ENCODE results near the gene ENPEP.
"Not testable (repeated sequence)": the region's sequence is repeated elsewhere in the genome, so short reads cannot be mapped to it uniquely, and the experiment has no call there.

ENPEP gene

DNA sequence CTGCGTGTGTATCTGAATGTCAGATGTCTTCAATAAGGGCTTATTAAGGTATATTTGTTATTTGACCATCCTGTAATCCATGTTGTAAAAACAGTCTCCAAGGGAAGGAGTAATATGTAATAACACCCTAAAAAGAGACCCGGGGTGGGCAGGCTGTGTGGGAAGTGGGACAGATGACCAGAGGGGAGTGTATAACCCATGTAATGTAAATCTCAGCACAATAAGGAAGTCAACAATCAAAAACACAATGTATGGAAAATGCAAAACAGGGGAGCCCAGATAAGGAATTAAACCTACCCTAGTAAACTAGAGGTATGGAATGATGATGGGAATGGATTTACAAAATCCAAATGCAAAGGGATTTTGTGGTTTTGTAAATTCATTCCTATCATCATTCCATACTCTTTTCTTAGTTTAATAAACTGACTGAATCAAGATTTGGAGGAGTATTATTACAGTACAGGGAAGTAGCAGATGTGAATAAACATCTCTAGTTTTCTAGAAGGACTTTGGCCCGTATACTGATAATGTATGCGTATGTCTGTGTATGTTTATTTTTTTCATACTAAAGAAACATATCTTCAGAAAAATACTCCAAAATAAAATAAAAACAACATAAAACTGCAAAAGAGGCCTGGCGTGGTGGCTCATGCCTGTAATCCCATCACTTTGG, 15.7 kb upstream of the ENPEP start:
- Histone ChIP-seq H3K4me1 (ENCODE audit: control insufficient read depth, insufficient read depth, low read length, poor library complexity, severe bottlenecking) (no peaks in the 10 kb centered on the region), H3K4me3 (ENCODE audit: extremely low read depth, insufficient read depth, low read length, poor library complexity, severe bottlenecking) (no peak overlapping the region), H3K36me3 (ENCODE audit: control insufficient read depth, insufficient read depth, low read length) (no peaks in the 10 kb centered on the region), H3K9me3 (ENCODE audit: control insufficient read depth, low read length) (no peaks in the 10 kb centered on the region), H3K27ac (ENCODE audit: low read depth, low read length, severe bottlenecking) (no peak overlapping the region)
- 67 to 83% methylated on average over 1 of the region's 5 CpGs for WGBS, 2 experiments (ENCODE audit: insufficient coverage in 2 of 2)

DNA sequence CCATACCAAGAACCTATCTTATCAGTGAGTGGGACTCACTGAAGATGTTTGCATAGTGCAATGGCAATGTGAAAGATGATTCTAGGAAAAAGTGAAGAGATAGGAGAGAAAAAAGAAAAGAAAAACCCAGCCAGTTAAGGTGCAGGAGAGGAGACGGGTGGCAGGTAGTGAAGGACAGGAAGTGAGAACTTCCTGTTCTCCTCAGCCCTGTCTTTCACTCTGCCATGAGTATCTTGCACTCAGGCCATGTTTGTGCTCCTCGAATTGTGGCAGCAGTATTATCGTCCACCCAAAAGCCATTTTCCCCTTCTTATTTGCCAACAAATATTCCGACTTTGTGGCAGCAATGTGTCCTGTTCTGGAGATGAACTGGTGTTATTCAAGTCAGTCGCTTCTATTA, 8.6 kb upstream of the ENPEP start:
- no peaks in the 10 kb centered on the region for H3K36me3 ChIP-seq (ENCODE audit: control insufficient read depth, insufficient read depth, low read length)
- 82 to 88% methylated on average over 3 to 4 of the region's 5 CpGs for WGBS, 2 experiments (ENCODE audit: insufficient coverage in 2 of 2)
- no peak overlapping the region for H3K27ac ChIP-seq (ENCODE audit: low read depth, low read length, severe bottlenecking)
- no peaks in the 10 kb centered on the region for H3K4me1 ChIP-seq (ENCODE audit: control insufficient read depth, insufficient read depth, low read length, poor library complexity, severe bottlenecking)
- peaks cover 6% of the 10 kb centered on the region for H3K9me3 ChIP-seq (ENCODE audit: control insufficient read depth, low read length)
- no peak overlapping the region for H3K4me3 ChIP-seq (ENCODE audit: extremely low read depth, insufficient read depth, low read length, poor library complexity, severe bottlenecking)

DNA sequence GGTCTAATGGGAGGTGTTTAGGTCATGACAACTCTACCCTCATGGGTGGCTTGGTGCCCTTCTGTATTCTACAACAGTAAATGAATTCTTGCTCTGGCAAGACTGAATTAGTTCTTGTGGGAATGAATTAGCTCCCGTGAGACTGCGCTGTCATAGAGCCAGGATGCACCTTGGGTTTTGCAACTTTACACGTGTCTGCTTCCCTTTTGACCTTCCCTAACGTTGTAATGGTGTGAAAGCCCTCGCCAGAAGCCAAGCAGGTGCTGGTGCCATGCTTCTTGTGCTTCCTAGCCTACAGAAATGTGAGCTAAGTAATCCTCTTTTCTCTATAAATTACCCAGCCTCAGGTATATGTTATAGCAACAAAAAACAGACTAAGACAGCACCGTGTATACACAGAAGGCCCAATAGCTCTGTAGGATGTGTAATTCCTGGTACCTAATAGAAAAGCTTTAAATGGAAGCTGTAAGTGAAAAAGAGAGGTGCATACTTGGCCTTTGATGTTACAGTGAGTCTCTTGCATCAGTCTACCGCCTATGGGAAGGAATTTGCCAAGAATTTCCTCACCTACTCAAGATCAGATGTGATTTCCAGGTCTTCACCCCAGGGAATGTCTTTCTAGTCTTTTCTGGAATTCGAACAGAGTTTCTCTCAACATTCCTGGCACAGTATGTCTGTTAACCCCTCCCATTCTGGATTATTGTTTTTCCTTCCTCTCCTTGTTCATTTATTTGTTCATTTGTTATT, 3.2 kb upstream of the ENPEP start:
- no peaks in the 10 kb centered on the region for H3K4me1 ChIP-seq (ENCODE audit: control insufficient read depth, insufficient read depth, low read length, poor library complexity, severe bottlenecking)
- 44 to 50% methylated on average over 6 to 7 of the region's 8 CpGs for WGBS, 2 experiments (ENCODE audit: insufficient coverage in 2 of 2)
- H3K9me3 ChIP-seq (ENCODE audit: control insufficient read depth, low read length) = peaks cover 6% of the 10 kb centered on the region
- no peak overlapping the region for H3K4me3 ChIP-seq (ENCODE audit: extremely low read depth, insufficient read depth, low read length, poor library complexity, severe bottlenecking)
- no peaks in the 10 kb centered on the region for H3K36me3 ChIP-seq (ENCODE audit: control insufficient read depth, insufficient read depth, low read length)
- peak overlapping the region; percentile 39 for H3K27ac ChIP-seq (ENCODE audit: low read depth, low read length, severe bottlenecking)

DNA sequence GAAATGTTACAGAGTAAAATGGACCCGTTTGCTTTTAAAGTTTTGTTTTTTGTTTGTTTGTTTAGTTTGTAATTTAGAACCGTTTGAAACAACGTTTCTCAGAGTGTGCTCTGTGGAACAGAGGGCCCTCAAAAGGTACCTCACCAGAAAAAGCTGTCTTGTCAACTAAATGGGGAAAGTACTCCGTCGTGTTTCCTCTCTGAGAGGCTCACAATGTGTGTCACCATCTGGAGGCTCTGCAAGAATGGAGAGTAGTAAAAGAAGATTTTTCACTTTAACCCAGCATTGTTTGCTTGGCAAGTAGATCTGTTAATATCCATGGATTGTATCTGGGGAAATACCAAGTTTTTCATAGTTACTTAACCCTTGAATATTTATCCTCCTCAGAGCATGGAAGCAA, 1.5 kb upstream of the ENPEP start:
- WGBS, 2 experiments (ENCODE audit: insufficient coverage in 2 of 2) = 70 to 83% methylated on average over 3 to 4 of the region's 5 CpGs
- H3K27ac ChIP-seq (ENCODE audit: low read depth, low read length, severe bottlenecking) = no peak overlapping the region
- H3K9me3 ChIP-seq (ENCODE audit: control insufficient read depth, low read length) = peaks cover 1% of the 10 kb centered on the region
- no peak overlapping the region for H3K4me3 ChIP-seq (ENCODE audit: extremely low read depth, insufficient read depth, low read length, poor library complexity, severe bottlenecking)
- H3K36me3 ChIP-seq (ENCODE audit: control insufficient read depth, insufficient read depth, low read length) = no peaks in the 10 kb centered on the region
- H3K4me1 ChIP-seq (ENCODE audit: control insufficient read depth, insufficient read depth, low read length, poor library complexity, severe bottlenecking) = no peaks in the 10 kb centered on the region

DNA sequence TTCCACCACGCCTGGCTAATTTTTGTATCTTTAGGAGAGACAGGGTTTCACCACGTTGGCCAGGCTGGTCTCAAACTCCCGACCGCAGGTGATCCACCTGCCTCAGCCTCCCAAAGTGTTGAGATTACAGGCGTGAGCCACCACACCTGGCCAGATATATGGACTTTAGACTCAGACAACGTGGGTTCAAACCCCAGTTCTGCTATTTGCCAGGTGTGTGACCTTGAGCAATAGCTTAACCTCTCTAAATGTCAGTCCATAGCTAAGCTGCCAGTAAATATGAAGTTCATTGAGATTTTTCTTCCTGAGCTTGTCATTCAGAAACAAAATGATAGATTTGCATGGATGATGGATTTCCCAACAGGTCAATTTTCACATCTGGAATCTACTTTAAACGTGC, 875 bp upstream of the ENPEP start:
- not testable (repeated sequence) for H3K27ac ChIP-seq (ENCODE audit: low read depth, low read length, severe bottlenecking); H3K9me3 ChIP-seq (ENCODE audit: control insufficient read depth, low read length); H3K4me1 ChIP-seq (ENCODE audit: control insufficient read depth, insufficient read depth, low read length, poor library complexity, severe bottlenecking); H3K36me3 ChIP-seq (ENCODE audit: control insufficient read depth, insufficient read depth, low read length); H3K4me3 ChIP-seq (ENCODE audit: extremely low read depth, insufficient read depth, low read length, poor library complexity, severe bottlenecking)
- WGBS, 2 experiments (ENCODE audit: insufficient coverage in 2 of 2) = 79 to 84% methylated on average over 7 of the region's 7 CpGs

DNA sequence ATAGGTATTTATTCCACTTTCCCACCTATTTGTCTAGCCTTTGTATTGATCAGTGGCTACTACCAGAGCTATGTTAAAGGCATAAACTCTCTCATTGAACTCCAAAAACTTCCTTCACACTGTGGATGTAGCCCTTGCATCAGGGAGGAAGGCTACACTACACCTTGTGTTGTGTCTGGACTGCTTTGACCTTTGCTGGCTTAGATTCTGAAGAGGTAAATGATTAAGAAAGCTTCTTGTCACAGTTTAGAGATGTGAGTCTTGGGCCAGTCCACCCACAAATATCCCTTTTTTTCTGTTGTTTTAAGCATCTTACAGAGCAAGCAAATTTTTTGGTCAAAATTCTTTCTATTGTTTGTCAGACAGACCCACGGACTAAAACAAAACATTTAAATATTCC, 1.9 kb downstream of the ENPEP start:
- H3K4me3 ChIP-seq (ENCODE audit: extremely low read depth, insufficient read depth, low read length, poor library complexity, severe bottlenecking) = no peak overlapping the region
- H3K27ac ChIP-seq (ENCODE audit: low read depth, low read length, severe bottlenecking) = no peak overlapping the region
- WGBS, 2 experiments (ENCODE audit: insufficient coverage in 2 of 2) = no CpG with 5 or more reads among the region's 1 CpG
- H3K36me3 ChIP-seq (ENCODE audit: control insufficient read depth, insufficient read depth, low read length) = no peaks in the 10 kb centered on the region
- H3K9me3 ChIP-seq (ENCODE audit: control insufficient read depth, low read length) = no peaks in the 10 kb centered on the region
- H3K4me1 ChIP-seq (ENCODE audit: control insufficient read depth, insufficient read depth, low read length, poor library complexity, severe bottlenecking) = peaks cover 7% of the 10 kb centered on the region

DNA sequence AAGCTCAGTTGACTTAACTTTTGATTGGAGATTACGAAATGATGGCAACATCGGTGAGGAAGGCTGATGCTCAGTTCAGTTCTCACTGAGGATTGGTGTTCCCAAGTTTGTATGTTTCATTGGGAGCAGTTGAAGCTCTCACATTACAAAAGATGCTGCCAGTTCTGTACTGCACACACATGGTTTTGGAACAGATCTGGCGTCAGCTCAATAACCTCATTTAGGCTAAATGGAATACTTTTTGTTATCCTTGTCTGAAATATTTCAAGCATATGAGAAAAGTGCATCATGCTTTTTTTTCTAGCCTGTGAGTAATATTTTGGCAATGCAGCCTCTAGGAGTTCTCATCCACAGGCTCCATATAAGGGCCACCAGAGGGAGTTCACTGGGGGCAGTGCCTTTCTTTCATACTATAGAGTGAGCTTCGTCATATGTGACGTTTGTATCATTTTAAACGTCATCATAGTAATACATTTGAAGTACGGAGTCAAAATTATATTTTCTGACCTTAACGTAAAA, 4.1 kb downstream of the ENPEP start:
- WGBS, 2 experiments (ENCODE audit: insufficient coverage in 2 of 2) = 73 to 82% methylated on average over 2 of the region's 8 CpGs
- Histone ChIP-seq H3K36me3 (ENCODE audit: control insufficient read depth, insufficient read depth, low read length) (no peaks in the 10 kb centered on the region), H3K4me1 (ENCODE audit: control insufficient read depth, insufficient read depth, low read length, poor library complexity, severe bottlenecking) (peaks cover 17% of the 10 kb centered on the region), H3K27ac (ENCODE audit: low read depth, low read length, severe bottlenecking) (no peak overlapping the region), H3K9me3 (ENCODE audit: control insufficient read depth, low read length) (no peaks in the 10 kb centered on the region), H3K4me3 (ENCODE audit: extremely low read depth, insufficient read depth, low read length, poor library complexity, severe bottlenecking) (no peak overlapping the region)

DNA sequence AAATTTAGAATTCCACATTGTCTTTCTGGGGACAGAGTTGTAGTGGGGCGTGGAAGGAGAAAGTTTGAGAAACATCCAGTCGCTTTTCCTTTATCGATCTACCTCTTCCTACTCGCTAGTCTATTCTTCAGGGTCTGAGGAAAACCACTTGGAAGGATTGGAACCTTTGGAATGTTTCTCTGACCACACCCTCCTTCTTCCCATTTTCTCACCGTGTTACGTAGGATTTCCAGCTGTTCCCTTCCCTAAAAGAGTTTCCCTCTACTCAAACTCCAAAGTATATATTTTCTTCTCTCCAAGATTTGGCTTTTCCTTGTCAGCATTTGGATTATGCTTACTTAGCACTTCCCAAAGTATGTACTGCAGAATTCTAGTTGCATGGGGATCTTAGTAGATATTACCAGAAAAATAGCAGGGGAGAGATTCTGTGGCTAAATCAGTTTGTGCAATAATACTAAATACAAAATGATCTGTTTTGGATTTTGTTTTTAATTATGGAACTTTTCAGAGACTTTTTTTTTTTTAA, 4.9 kb downstream of the ENPEP start:
- 89% methylated on average over 4 of the region's 6 CpGs; no CpG with 5 or more reads in 1 of the 2 experiments for WGBS, 2 experiments (ENCODE audit: insufficient coverage in 2 of 2)
- H3K36me3 ChIP-seq (ENCODE audit: control insufficient read depth, insufficient read depth, low read length) = no peaks in the 10 kb centered on the region
- H3K4me1 ChIP-seq (ENCODE audit: control insufficient read depth, insufficient read depth, low read length, poor library complexity, severe bottlenecking) = peaks cover 21% of the 10 kb centered on the region
- H3K27ac ChIP-seq (ENCODE audit: low read depth, low read length, severe bottlenecking) = no peak overlapping the region
- no peak overlapping the region for H3K4me3 ChIP-seq (ENCODE audit: extremely low read depth, insufficient read depth, low read length, poor library complexity, severe bottlenecking)
- H3K9me3 ChIP-seq (ENCODE audit: control insufficient read depth, low read length) = no peaks in the 10 kb centered on the region

DNA sequence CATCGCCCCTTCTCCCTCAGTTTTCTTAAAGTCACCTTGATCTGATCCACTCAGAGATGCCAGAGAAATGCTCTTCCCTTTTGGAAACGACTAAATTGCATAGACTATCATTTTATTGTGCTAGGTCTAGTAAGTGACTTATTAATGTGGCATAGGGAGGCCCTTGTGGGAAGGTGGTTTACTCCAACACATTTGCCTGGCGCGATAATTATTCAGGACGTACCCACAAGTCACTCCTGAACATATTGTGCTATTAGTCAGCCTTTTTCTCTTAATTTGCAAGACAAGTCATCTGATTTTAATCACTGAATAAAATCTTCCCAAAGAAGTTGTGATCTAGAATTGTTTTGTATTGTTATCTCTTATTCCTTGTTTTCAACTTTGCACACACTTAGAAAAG, 7.6 kb downstream of the ENPEP start:
- Histone ChIP-seq H3K9me3 (ENCODE audit: control insufficient read depth, low read length) (no peaks in the 10 kb centered on the region), H3K4me3 (ENCODE audit: extremely low read depth, insufficient read depth, low read length, poor library complexity, severe bottlenecking) (no peak overlapping the region), H3K27ac (ENCODE audit: low read depth, low read length, severe bottlenecking) (no peak overlapping the region), H3K4me1 (ENCODE audit: control insufficient read depth, insufficient read depth, low read length, poor library complexity, severe bottlenecking) (peaks cover 32% of the 10 kb centered on the region), H3K36me3 (ENCODE audit: control insufficient read depth, insufficient read depth, low read length) (no peaks in the 10 kb centered on the region)
- WGBS, 2 experiments (ENCODE audit: insufficient coverage in 2 of 2) = 96% methylated on average over 5 of the region's 5 CpGs; no CpG with 5 or more reads in 1 of the 2 experiments

DNA sequence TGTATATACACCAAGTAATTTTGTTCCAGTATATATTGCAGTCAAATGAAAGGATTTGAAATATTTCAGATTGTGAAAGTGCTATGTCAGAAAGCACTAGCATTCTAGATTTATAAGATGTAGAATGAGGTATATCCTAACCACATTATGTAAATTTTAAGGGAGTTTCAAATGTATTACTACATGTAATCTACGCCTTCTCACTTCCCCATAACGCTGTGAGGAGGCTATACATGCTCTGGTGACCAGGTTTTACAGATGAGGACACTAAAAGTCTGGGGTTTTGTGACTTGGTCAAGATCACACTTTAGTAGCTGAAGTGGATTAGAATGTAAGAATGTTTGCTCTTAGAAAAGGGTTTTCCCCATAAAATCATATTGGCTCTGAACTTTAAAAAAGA, 8.1 kb downstream of the ENPEP start:
- H3K4me3 ChIP-seq (ENCODE audit: extremely low read depth, insufficient read depth, low read length, poor library complexity, severe bottlenecking) = no peak overlapping the region
- H3K36me3 ChIP-seq (ENCODE audit: control insufficient read depth, insufficient read depth, low read length) = no peaks in the 10 kb centered on the region
- no CpG with 5 or more reads among the region's 2 CpGs for WGBS, 2 experiments (ENCODE audit: insufficient coverage in 2 of 2)
- H3K4me1 ChIP-seq (ENCODE audit: control insufficient read depth, insufficient read depth, low read length, poor library complexity, severe bottlenecking) = peaks cover 36% of the 10 kb centered on the region
- no peak overlapping the region for H3K27ac ChIP-seq (ENCODE audit: low read depth, low read length, severe bottlenecking)
- H3K9me3 ChIP-seq (ENCODE audit: control insufficient read depth, low read length) = no peaks in the 10 kb centered on the region

DNA sequence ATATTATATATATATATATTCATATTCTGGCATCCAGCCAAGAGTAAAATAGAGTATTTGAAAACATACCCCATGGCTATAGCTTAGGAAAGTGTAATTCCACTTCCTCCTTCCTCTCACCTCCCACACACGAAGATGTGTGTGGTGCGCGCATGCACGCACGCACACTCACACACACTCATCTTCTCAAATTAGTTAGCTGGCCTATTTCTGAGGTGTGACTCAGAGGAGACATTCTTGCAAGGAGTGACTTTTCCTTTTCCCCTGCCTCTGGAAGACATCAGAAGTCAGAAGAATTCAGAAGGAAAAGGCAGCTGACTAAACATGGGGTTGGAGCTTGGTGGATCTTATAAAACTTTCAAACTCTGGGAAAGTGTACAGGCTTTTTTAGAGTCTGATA, 8.8 kb downstream of the ENPEP start:
- Histone ChIP-seq H3K27ac (ENCODE audit: low read depth, low read length, severe bottlenecking) (peak overlapping the region; percentile 76), H3K4me3 (ENCODE audit: extremely low read depth, insufficient read depth, low read length, poor library complexity, severe bottlenecking) (no peak overlapping the region), H3K36me3 (ENCODE audit: control insufficient read depth, insufficient read depth, low read length) (no peaks in the 10 kb centered on the region), H3K9me3 (ENCODE audit: control insufficient read depth, low read length) (no peaks in the 10 kb centered on the region), H3K4me1 (ENCODE audit: control insufficient read depth, insufficient read depth, low read length, poor library complexity, severe bottlenecking) (peaks cover 36% of the 10 kb centered on the region)
- WGBS, 2 experiments (ENCODE audit: insufficient coverage in 2 of 2) = no CpG with 5 or more reads among the region's 5 CpGs
